K562 (cell line): ENCODE data around the gene RAB31. TPM values are rescaled to one million over a fixed set of nuclear protein-coding genes. Genes with fewer than 3 reads are reported as not detected.

Experiments
- BCLAF1 ChIP-seq, 2 experiments: fragments of 450-650 bp in 1 of 2; IDR thresholded peaks; 2 replicates each; pipeline ENCODE4 v1.6.1; 2011 to 2017; ENCODE audit warnings: low read depth in 2 of 2, antibody characterized with exemption in 1 of 2, borderline replicate concordance in 1 of 2, low read length in 1 of 2, mild to moderate bottlenecking in 1 of 2, mixed read lengths in 1 of 2; ENCODE audit not compliant: control insufficient read depth in 1 of 2
- CBFB ChIP-seq: sonication (generic); formaldehyde crosslinking; IDR thresholded peaks from 2 replicates; pipeline ENCODE4 v1.4.0; 2020; ENCODE audit warnings: mild to moderate bottlenecking, missing genetic modification reagents
- CHD2 ChIP-seq: IDR thresholded peaks from 2 replicates; pipeline ENCODE4 v1.6.1; 2011; ENCODE audit warnings: low read depth, low read length
- DNMT1 ChIP-seq: fragments of 450-650 bp; IDR thresholded peaks from 2 replicates; pipeline ENCODE4 v1.6.1; 2016; ENCODE audit warnings: antibody characterized with exemption, mild to moderate bottlenecking
- E2F3 ChIP-seq: fragments of 250-450 bp; sonication (Bioruptor Pico); IDR thresholded peaks from 2 replicates; pipeline ENCODE4 v1.4.0; 2020; ENCODE audit warnings: mild to moderate bottlenecking
- KHSRP ChIP-seq: fragments of 450-650 bp; IDR thresholded peaks from 2 replicates; pipeline ENCODE4 v1.6.1; 2017
- MITF ChIP-seq: IDR thresholded peaks from 2 replicates; pipeline ENCODE4 v1.6.1; 2014; ENCODE audit warnings: antibody characterized with exemption
- MTA2 ChIP-seq: fragments of 450-650 bp; IDR thresholded peaks from 2 replicates; pipeline ENCODE4 v1.6.1; 2016; ENCODE audit warnings: low read depth
- NKRF ChIP-seq: fragments of 450-650 bp; IDR thresholded peaks from 2 replicates; pipeline ENCODE4 v1.6.1; 2016; ENCODE audit warnings: borderline replicate concordance
- NRF1 ChIP-seq, 2 experiments: fragments of 450-650 bp; IDR thresholded peaks in 1 of 2; conservative IDR thresholded peaks in 1 of 2; 2 replicates each; pipeline ENCODE4 v1.6.1; 2014; ENCODE audit warnings: mild to moderate bottlenecking in 2 of 2
- PTRF ChIP-seq: fragments of 450-650 bp; IDR thresholded peaks from 2 replicates; pipeline ENCODE4 v1.6.1; 2016; ENCODE audit warnings: mild to moderate bottlenecking, missing genetic modification characterization, missing compliant biosample characterization
- SRSF3 ChIP-seq: fragments of 200-400 bp; formaldehyde crosslinking; IDR thresholded peaks from 2 replicates; pipeline ENCODE4 v1.6.1; 2016; ENCODE audit warnings: mild to moderate bottlenecking, low read length, moderate library complexity; ENCODE audit not compliant: insufficient read depth
- TAL1 ChIP-seq: fragments of 450-650 bp; IDR thresholded peaks from 2 replicates; pipeline ENCODE4 v1.6.1; 2016; ENCODE audit warnings: mild to moderate bottlenecking
- YBX1 ChIP-seq: fragments of 450-650 bp; IDR thresholded peaks from 2 replicates; pipeline ENCODE4 v1.7.1; 2016; ENCODE audit warnings: mild to moderate bottlenecking
- ZBTB17 ChIP-seq: fragments of 450-650 bp; formaldehyde crosslinking; IDR thresholded peaks from 2 replicates; pipeline ENCODE4 v1.4.0; 2020; ENCODE audit warnings: mild to moderate bottlenecking
- ZNF133 ChIP-seq: fragments of 250-450 bp; sonication (Bioruptor Pico); IDR thresholded peaks from 2 replicates; pipeline ENCODE4 v1.4.0; 2020; ENCODE audit warnings: mild to moderate bottlenecking
- ZNF766 ChIP-seq: fragments of 200-800 bp; sonication (Bioruptor generic); conservative IDR thresholded peaks from 2 replicates; pipeline ENCODE4 v1.6.1; 2016; ENCODE audit warnings: missing genetic modification characterization, missing compliant biosample characterization
- ZNF780A ChIP-seq: fragments of 250-450 bp; sonication (Bioruptor Pico); IDR thresholded peaks from 2 replicates; pipeline ENCODE4 v1.5.0; 2021; ENCODE audit warnings: mild to moderate bottlenecking
- polyA plus RNA-seq, 8 experiments: library from polyadenylated mRNA; depleted of rRNA in 4 of 8; stranded (reverse) in 5 of 8; unstranded in 3 of 8; fragments of >200 nt; fragmentation: Nextera tagmentation in 2 of 8; fragmentation: Illumina TruSeq in 1 of 8; extraction: Ambion mirVana in 2 of 8; extraction: Trizol in 1 of 8; gene quantifications; 2 replicates each; pipeline versions ENCODE4 v1.2.1 to v1.2.3, GENCODE V29; 2011 to 2014; ENCODE audit warnings: inconsistent platforms in 1 of 8, missing spikeins in 1 of 8
- total RNA-seq, 7 experiments: library from RNA; depleted of rRNA in 6 of 7; stranded (reverse); fragments of >200 nt in 6 of 7; fragmentation: Illumina TruSeq in 2 of 7; extraction: Trizol in 2 of 7; gene quantifications; 2 replicates each; pipeline versions ENCODE4 v1.2.1 to v1.2.3, GENCODE V29; 2011 to 2021; ENCODE audit warnings: low replicate concordance in 1 of 7
- TF ChIP-seq, protein P1 (sequence below): fragments of 450-650 bp; conservative IDR thresholded peaks from 2 replicates; pipeline ENCODE4 v1.6.1; 2016; ENCODE audit warnings: missing genetic modification characterization, low read depth, mild to moderate bottlenecking, missing compliant biosample characterization, moderate library complexity
- TF ChIP-seq, protein P2 (sequence below): fragments of 250-450 bp; sonication (Bioruptor Pico); IDR thresholded peaks from 2 replicates; pipeline ENCODE4 v1.8.0; 2021; ENCODE audit warnings: mild to moderate bottlenecking, moderate library complexity

Gene RAB31
- total and polyA plus RNA-seq, 9 of the 15 experiments (the other 6 are each of a cell fraction or from before 2014, with no cell fraction given), result 20.7 to 70.4 (median 41.3) TPM

DNA sequence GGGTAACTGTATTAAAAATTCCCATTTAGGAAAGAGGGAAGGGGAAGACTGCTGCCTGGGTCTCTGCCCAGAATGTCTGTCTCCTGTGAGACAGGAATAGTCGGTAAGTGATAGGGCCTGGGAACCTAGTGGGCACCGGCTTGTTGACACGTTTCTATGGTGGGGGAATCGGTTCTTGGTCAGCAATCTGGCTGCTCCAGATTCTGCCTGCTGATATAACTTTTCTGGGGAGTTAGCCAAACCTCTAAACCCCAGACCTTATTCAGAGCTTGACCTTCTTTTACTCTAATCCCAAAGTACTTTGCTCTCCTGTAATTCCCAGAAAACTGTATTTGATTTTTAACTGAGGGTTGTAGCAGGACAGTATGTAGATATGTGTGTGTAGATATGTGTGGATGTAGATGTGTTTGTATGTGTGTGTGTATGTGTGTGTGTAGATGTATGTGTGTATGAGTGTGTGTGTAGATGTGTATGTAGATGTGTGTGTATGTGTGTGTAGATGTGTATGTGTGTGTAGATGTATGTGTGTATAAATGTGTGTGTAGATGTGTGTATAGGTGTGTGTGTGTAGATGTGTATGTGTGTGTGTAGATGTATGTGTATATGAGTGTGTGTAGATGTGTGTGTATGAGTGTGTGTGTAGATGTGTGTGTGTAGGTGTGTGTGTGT, 115.8 kb downstream of the RAB31 start (continued):
- TF ChIP-seq MITF, result no peak
- peak; percentile 86; the same call in 1 of the 2 replicates for TF ChIP-seq YBX1
- TF ChIP-seq MTA2, result peak; percentile 47; the same call in 1 of the 2 replicates
- no peak; the same call in 1 of the 2 replicates for TF ChIP-seq ZNF766 (CRISPR knock-in tag)
- no peak for TF ChIP-seq SRSF3
- no peak for TF ChIP-seq CBFB (CRISPR knock-in tag)
- no peak for TF ChIP-seq ZNF133 (CRISPR knock-in tag)
- TF ChIP-seq KHSRP, result peak; percentile 54; the same call in 1 of the 2 replicates
- TF ChIP-seq DNMT1, result peak; percentile 56; the same call in 1 of the 2 replicates
- no peak for TF ChIP-seq E2F3
- 0 out of 2 replicates have a peak, but pooled peaks have one; percentile 52 for TF ChIP-seq ZBTB17 (CRISPR knock-in tag)
- no peak for TF ChIP-seq PTRF
- no peak for TF ChIP-seq NRF1 (conservative IDR thresholded peaks at IDR 0.05 in 1 of 2, IDR thresholded peaks at IDR 0.05 in 1 of 2)
- TF ChIP-seq BCLAF1 (IDR thresholded peaks at IDR 0.05; ENCODE audit: borderline replicate concordance in 1 of 2, control insufficient read depth in 1 of 2, low read depth in 2 of 2, low read length in 1 of 2), result no peak; a peak in 1 of 4 replicates
- TF ChIP-seq NKRF, result peak; percentile 75
- TF ChIP-seq ZNF780A (CRISPR knock-in tag), result no peak
- TF ChIP-seq, protein P1, sequence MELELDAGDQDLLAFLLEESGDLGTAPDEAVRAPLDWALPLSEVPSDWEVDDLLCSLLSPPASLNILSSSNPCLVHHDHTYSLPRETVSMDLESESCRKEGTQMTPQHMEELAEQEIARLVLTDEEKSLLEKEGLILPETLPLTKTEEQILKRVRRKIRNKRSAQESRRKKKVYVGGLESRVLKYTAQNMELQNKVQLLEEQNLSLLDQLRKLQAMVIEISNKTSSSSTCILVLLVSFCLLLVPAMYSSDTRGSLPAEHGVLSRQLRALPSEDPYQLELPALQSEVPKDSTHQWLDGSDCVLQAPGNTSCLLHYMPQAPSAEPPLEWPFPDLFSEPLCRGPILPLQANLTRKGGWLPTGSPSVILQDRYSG (tag), result 0 out of 2 replicates have a peak, but pooled peaks have one; percentile 22
- TF ChIP-seq CHD2, result no peak
- no peak for TF ChIP-seq TAL1
- TF ChIP-seq, protein P2, sequence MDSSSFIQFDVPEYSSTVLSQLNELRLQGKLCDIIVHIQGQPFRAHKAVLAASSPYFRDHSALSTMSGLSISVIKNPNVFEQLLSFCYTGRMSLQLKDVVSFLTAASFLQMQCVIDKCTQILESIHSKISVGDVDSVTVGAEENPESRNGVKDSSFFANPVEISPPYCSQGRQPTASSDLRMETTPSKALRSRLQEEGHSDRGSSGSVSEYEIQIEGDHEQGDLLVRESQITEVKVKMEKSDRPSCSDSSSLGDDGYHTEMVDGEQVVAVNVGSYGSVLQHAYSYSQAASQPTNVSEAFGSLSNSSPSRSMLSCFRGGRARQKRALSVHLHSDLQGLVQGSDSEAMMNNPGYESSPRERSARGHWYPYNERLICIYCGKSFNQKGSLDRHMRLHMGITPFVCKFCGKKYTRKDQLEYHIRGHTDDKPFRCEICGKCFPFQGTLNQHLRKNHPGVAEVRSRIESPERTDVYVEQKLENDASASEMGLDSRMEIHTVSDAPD (CRISPR knock-in tag), result 0 out of 2 replicates have a peak, but pooled peaks have one; percentile 28
